Posterior vena cava (tissue), 2 donors: ENCODE results near the gene PRDM15. TPM values are rescaled to one million over a fixed set of nuclear protein-coding genes. Genes with fewer than 3 reads are reported as not detected.
A peak's percentile ranks its signal among the peaks of the same experiment; 100 is the strongest.

ENCODE experiments used
- DNase-seq: peaks from one replicate; pipeline ENCODE4 v3.0.0-alpha.2; 2020; ENCODE audit warnings: low spot score
- intact Hi-C, 2 donors: fragments of 100-400 bp; cut with DNase I; formaldehyde crosslinking; loops; one replicate each; pipeline versions ENCODE4 v1.14.1 to v1.14.2; 2022 to 2023
- total RNA-seq, 2 donors: library from RNA; stranded (reverse); fragmentation: NEBNext Ultra II Directional; extraction: Animal tissue kit (Norgen Biotek cat#: 25700); gene quantifications; one replicate each; pipeline ENCODE4 v1.2.1, GENCODE V29; 2021
- donor health status: DM: yes; HTN: yes; CAD: no.
- donor health status: DM: yes; HTN: yes; CAD: no.

Gene PRDM15
- total RNA-seq, 2 donors from 2014 or later: 2.9 to 5.0 TPM

DNA sequence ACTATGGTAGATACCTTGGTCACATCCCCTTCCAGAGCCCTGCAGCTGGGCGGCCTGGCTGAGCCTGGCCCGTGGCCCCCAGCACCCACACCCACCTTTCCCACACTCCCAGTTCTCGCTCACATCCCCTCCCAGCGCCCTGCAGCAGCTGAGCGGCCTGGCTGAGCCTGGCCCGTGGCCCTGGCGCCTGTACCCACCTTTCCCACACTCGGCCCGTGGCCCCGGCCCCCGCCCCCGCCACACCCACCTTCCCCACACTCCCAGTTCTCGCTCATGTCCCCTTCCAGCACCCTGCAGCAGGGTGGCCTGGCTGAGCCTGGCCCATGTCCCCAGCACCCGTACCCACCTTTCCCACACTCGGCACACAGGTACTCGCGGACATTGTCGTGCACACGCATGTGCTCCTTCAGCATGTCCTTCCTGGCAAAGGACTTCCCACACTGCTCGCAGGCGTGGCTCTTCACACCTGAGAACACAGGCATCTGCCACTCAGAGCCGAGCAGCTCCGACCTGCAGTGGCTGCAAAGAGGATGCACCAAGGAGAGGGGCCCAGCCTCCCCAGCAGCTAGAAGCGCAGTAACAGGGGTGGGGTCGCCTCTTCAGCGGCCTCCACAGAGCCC, 59.8 kb downstream of the PRDM15 start:
- intact Hi-C loops: no loop called here
- DNase-seq: no peak

DNA sequence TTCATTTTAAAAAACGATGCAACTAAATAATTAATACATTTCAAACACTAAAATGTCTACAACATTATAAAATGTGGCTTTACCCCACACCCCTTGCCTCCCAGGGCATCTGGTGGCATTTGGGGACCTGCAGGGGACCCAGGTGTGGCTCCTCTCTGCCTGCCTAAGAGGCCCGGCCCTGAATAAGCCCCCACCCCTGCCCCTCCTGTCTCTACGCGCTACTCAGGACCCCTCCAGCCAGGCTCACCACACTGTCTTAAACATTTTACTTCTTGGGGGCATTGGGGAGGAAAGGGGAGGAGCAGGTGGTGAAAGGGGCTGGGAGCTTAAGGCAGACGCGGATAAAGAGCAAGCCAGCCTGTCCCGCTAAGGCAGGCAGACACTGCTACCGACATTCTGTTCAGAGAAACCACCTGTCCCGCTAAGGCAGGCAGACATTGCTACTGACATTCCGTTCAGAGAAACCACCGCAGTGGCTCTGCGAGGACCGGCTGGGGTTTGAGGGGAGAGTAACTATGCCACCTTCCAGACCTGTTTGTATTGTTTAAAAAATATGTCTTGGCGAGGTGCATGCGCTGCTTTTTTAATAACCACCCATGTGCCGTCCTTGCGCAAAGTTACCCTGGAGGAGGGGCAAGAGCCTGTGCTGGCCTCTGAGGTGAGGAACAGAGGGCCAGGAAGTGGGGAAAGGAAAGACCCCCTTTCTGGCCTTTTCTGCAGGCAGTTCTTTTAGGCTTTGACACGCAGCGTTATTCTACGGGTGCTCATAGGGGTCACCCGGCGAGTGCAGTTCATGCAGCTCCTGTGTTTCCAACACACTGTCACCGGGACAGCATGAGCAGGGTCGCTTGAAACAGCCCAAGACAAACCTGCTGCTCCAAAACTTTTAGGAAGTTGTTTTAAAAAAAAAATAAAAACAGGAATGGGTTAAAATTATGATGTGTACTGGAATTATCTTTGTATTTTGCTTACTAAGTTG, 61.0 kb downstream of the PRDM15 start:
- intact Hi-C loops: no loop called here
- no peak for DNase-seq

DNA sequence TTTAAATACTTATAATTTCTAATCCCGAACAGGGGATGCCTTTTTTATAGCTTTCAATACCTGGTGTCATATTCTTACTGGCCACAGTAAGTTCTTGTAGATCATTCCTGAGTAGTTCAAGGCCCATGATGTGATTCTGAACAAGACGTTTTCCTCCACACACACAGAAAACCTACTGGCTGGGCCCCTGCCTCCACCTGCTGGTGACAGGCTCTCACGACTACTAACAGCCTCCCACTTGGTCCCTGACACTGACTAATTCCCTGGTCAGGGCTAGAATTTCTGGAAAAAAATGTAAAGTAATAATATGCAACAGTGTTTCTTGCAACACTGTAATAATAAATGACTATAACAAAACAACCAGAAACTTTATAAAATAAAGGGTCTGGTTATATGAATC, 61.9 kb downstream of the PRDM15 start:
- intact Hi-C loops: no loop called here
- DNase-seq: no peak

DNA sequence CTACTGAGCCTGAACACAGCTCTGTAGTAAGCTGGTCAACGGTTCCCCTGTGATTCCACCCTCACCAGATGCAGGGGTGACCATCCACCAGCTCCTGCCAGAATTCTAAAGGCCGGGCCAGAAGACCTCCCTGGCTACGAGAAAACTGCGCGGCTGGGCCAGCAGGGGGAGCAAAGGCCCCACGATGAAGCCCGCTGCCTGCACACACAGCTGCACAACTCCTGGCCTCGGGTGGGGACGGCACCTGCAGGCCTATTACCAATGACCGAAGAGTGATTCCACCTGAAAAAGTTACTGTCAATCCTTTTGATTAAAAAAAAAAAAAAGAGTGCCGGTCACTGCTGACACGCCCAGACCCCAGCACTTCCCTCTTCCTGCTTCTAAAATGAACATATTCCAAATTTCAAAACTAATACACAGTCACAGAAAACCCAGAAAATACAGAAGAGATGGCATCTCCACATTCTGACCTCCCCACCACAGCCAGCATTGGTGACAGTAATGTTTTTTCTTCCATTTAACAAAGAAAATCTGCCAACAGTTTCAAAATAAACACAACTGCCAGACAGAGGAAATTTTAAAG, 62.5 kb downstream of the PRDM15 start:
- DNase-seq: no peak
- intact Hi-C loops: no loop called here

DNA sequence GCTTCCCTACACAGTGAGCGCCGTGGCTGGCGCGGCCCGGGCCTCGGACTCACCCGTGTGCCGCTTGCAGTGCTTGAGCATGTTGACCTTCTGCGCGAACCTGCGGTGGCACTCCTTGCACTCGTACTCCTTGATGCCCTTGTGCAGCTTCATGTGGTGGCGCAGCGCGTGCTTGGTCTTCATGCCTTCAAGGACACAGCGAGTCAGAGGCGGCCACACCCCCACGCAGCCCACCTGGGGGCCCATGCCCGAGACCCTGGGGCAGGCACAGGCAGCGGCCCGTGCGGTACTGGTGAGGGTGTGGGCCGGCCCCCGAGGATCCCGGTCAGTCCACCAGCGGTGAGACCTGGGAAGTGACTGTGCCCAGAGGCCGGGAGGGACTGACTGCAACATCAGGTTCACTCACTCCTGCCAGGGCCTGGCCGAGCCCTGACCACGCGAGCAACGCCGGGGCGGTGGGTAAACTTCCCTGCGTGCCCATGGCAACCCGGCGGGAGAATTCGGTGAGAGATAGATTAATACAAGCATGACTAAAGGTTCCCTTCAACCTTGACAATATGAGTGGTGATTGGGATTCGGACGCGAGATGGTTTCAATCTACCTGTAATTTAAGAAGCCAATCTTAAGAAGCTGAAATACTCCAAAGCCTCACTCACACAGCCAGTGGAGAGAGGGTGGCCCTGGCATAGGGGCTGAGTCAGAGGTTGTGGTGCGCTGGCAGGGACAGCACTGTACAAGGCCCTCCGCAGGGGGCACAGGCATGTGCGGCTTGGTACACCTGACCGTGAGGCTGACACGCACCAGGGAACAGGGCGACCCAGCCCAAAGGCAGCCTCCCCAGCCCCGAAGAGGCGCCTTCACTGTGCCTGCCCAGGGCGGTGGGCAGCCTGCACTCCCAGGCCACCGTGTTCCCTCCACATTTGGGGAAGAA, 63.2 kb downstream of the PRDM15 start:
- intact Hi-C loops: no loop called here
- DNase-seq: no peak

DNA sequence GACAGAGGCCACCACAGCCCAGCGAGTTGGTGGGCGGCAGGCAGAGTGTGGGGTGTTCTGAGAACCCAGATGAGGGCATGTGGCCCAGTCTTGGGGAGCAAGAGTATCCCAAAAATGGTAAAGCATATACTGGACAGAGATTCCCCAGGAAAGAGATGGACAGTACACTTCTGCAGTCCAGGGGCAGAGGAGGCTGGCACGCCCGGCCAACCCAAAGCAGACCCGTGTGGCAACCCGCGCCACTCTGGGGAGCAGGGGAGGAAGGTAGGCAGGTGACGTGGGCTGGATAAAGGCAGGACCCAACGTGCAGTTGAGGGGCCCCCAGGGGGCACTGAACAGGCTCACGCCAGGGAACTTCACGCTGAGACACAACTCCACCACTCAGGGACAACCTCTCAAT, 65.9 kb downstream of the PRDM15 start:
- no peak for DNase-seq
- intact Hi-C loops: loop anchor here in 1 of 2 donors (2.0 kb wide), 1 partner anchor 302 kb away; no protein-coding TSS in a partner anchor

DNA sequence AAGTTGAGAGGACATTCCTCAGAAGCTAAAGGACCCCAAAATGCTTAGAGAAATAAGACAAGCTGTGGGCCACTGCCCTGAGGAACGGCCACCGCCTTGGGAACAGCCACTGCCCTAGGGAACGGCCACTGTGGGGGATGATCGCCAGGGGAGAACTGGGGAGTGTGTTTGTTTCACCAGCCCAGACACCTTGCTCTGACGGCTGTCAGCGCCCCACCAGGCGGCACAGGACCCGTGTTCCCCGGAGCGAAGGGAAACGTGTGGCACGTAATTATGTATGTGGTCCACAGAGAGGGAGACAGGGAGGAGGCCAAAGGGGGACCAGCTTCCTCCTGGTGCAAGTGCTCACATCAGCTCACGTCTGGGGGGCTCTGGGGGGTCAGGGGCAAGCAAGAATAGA, 66.5 kb downstream of the PRDM15 start:
- intact Hi-C loops: loop anchor here in 1 of 2 donors (2.0 kb wide), 1 partner anchor 302 kb away; no protein-coding TSS in a partner anchor
- no peak for DNase-seq

DNA sequence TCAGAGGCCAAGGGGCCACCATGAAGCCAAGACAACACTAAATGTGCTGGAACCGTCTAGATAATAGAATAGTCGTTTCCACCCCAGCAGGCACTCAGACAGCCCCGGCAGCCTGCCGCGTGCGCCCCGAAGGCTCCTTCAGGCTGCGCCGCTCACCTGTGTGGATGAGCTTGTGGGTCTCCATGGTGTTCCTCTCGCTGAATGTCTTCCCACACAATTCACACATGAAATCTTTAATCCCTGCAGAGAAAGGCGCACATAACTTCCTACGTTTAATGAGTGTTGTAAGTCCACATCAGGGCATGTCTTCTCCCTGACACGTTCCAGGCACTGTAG, 68.6 kb downstream of the PRDM15 start:
- intact Hi-C loops: no loop called here
- DNase-seq: no peak

DNA sequence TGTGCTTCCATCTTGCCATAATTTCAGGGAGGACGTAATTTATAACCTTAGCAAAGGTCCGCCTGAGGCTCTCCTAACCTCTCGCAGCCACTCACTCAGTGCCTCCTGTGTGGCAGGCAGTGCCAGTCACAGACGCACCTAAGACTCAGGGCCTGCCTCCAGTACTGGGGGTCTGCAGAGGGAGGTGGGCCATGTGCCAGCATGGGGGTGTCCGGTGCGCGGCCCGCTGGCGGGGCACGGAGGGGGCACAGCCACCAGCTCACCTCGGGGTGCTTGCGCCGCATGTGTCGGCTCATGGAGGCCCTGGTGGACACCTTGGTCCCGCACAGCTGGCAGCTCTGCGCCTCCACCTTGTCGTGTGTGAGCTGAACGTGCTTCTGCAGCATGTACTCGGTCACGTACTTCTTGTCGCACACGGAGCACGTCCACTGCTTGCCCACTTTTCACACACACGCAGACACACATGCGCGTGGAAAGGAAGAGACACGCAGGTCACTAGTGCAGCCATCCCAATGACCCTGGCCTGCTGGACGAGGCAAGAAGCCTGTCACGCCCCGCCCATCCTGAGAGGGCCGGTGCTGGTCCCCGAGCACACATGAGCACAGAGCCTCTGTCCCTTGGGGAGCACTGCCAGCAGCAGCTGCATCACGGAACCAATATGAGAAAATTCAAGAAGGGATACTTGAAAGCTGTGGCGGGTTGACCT, 69.1 kb downstream of the PRDM15 start:
- intact Hi-C loops: no loop called here

DNA sequence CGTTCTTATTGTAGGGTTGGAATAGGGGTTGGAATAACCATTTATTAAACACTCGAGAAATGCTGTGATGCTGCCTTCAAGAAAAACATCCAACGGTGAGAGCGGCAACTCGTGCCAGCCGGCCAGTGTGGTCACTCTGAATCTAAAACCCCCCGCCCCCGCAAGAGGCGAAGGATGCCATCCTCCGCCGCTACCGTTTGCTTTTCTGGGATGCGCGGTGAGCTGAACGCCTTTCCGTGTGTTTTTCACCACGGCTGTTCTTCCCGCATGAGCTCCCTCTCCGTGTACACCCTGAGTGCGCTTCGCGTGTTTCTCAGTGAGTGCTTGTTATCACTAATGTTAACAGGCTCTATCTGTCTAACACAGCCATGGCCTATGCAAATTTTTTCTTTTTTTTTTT, 70.3 kb downstream of the PRDM15 start:
- no peak for DNase-seq
- intact Hi-C loops: no loop called here

More for the DNA sequence above, 69.1 kb downstream of the PRDM15 start:
- DNase-seq: no peak

DNA sequence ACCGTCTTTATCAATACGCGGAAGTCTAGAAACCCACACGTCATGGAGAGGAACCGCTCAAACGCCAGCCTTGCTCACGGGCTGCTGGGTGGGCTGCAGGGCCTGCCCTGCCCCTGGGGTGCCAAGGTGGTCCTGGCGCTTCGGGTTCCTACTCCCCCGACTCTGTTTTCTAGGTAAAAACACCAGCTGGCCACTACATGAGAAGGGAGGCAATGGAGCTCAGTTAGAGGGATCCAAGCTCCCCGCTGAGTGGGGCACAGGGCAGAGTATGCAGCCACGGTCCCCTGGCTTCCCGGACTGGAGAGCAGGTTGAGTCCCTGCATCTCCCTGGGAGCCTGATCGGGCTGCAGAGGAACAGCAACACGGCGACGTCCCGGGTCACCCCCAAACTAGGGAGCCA, 71.0 kb downstream of the PRDM15 start:
- intact Hi-C loops: no loop called here
- DNase-seq: no peak

DNA sequence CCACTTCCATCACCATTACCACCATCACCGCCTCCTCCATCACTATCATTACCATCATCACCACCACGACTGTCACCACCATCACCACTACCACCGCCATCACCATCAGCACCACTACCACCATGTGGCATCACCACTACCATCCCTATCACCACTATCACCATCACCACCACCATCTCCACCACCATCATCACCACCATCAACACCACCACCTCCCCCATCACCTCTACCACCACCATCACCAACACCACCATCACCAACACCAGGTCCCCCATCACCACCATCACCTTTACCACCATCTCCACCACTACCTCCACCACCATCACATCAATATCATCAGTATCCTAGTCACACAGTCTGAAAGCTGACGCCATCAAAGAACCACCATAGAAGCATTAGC, 72.4 kb downstream of the PRDM15 start:
- intact Hi-C loops: no loop called here
- DNase-seq: no peak

DNA sequence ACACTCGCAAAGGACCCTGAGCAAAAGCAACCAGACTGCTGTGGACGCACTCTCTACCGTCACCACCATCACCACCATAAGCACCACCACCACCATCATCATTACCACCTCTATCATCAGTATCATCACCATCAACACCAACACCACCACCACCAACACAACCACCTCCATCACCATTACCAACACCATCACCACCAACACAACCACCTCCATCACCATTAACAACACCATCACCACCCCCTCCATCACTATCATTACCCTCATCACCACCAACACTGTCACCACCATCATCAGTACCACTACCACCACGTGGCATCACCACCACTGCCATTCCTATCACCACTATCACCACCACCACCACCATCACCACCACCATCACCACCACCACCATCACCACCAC, 73.5 kb downstream of the PRDM15 start:
- no peak for DNase-seq
- intact Hi-C loops: no loop called here

DNA sequence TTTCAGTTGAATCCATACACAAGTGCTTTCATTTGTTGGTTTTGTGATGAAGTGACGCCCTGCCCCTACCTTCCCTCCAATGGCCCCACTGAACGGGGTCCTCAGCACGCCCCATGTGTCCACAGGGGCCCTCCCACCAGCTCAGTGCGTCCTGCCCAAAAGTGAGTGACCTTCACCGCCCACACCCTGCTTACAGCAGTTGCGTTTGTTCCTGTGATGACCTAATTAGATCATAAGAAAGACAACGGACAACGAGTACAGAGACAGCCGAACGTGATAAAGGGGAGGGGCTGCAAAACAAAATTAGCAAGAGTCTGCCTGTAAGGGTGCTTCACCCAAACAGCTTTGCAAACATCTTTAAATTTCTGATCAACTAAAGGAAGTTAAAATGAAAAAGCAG, 74.1 kb downstream of the PRDM15 start:
- no peak for DNase-seq
- intact Hi-C loops: no loop called here

DNA sequence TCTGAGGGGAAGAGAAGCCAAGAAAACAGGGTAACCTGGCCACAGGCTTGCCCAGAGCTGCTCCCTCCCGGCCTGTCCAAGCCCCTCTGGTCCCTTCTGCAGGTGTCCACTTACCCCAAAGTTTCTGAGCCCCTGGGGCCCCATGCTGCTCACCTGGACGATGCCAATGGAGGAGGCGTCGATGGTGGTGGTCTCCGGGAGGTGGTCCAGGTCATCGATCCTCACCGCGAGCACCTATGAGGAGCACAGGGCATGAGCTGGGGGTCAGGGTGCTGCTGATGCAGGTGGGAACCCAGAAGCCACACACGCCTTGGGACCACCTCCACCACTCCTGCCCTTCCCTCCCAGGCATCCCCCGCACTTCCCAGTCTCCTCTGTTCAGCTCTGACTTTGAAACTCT, 74.8 kb downstream of the PRDM15 start:
- intact Hi-C loops: no loop called here
- no peak for DNase-seq

DNA sequence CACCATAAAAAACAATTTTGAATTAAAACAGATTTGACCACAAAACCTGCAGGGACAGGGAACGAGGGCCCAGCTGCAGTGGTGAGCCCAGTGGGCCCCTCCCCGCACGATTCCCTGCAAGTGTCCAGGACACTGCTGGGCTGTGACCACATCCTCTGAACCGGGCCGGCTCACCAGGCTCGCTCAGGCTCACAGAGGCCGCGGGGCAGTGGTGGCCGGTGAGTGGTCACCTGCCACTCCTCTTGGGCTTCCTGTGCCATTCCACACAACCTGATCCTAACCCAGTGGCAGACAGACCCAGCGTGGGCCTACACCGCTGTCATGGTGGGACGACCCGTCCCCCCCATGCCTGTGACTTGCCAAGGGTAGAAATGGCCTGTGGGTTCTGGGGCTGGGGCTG, 75.8 kb downstream of the PRDM15 start:
- DNase-seq: no peak
- intact Hi-C loops: no loop called here

DNA sequence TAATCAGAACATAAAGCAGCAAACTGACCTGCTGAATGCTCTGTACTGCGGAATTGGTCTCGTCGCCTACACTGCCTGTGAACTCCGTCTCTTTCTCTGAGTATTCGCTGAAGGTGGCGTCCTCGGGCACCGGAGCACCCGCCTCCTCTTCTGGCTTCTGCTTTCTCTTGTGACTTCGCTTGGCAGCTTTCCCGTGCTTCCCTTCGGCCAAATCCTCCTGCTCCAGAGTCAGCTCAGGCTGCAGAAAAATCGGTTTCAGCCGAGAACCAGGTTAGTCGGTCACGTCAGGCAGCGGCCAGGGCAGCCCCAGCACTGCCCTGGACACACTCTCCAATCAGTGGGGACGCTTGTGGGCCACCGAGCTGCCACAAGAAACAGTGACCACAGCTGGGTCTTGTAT, 76.5 kb downstream of the PRDM15 start:
- DNase-seq: peak; percentile 91
- intact Hi-C loops: no loop called here

DNA sequence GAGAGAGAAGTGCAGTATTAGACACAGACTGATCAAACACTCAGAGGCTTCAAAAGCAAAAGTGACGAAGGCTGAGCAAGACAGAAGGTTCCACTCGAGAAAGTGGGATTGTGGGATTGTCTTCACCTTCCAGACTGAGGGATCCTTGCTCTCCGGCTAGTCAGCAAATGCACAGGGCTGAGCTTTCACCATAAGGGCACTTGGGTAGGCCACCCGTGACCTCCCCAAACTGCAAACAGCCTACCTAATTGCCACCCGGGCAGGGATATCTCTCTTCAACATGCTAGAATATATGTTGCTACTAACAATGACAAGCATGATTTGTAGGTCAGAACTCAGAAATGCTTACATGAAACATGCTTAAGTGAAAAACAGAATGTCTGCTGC, 77.0 kb downstream of the PRDM15 start:
- DNase-seq: no peak
- intact Hi-C loops: no loop called here
